H1 (cell line): Measurements from ENCODE around the gene CEP70. TPM values are rescaled to one million over a fixed set of nuclear protein-coding genes. Genes with fewer than 3 reads are reported as not detected.

ENCODE experiments used
- CTBP2 ChIP-seq: IDR thresholded peaks from 2 replicates; pipeline ENCODE4 v1.7.0; 2011; ENCODE audit warnings: borderline replicate concordance, mild to moderate bottlenecking, moderate library complexity, mixed read lengths, low read length; ENCODE audit not compliant: insufficient read depth, insufficient read length
- EP300 ChIP-seq, 2 experiments: IDR thresholded peaks; 1 replicate in 1 of 2; 2 replicates in 1 of 2; pipeline ENCODE4 v1.6.1; 2011 to 2012; ENCODE audit warnings: low read depth in 2 of 2, low read length in 2 of 2, mild to moderate bottlenecking in 2 of 2, borderline replicate concordance in 1 of 2, inconsistent platforms in 1 of 2, moderate library complexity in 1 of 2
- HDAC2 ChIP-seq, 2 experiments: fragments of 300-600 bp in 1 of 2; sonication (generic) in 1 of 2; IDR thresholded peaks; 2 replicates each; pipeline ENCODE4 v1.6.1; 2011 to 2012; ENCODE audit warnings: low read depth in 2 of 2, low read length in 2 of 2, mild to moderate bottlenecking in 2 of 2, moderate library complexity in 2 of 2, borderline replicate concordance in 1 of 2, inconsistent platforms in 1 of 2
- KDM1A ChIP-seq: fragments of 200-600, 300-600 bp; sonication (generic); IDR thresholded peaks from 2 replicates; pipeline ENCODE4 v1.7.1; 2016; ENCODE audit warnings: mild to moderate bottlenecking, low read length, borderline replicate concordance
- RAD21 ChIP-seq, 2 experiments: IDR thresholded peaks in 1 of 2; conservative IDR thresholded peaks in 1 of 2; 2 replicates each; pipeline ENCODE4 v1.6.1; 2011; ENCODE audit warnings: low read depth in 2 of 2, low read length in 2 of 2, improper control_type of control experiment in 1 of 2, inconsistent platforms in 1 of 2, mild to moderate bottlenecking in 1 of 2, moderate library complexity in 1 of 2
- SUZ12 ChIP-seq: fragments of 200-600 bp; sonication (generic); IDR thresholded peaks from 2 replicates; pipeline ENCODE4 v1.6.1; 2012; ENCODE audit warnings: mild to moderate bottlenecking, inconsistent platforms, low read length, moderate library complexity, mixed read lengths
- TBP ChIP-seq: IDR thresholded peaks from 2 replicates; pipeline ENCODE4 v1.6.1; 2011; ENCODE audit warnings: low read depth, low read length, improper control_type of control experiment
- polyA plus RNA-seq, 7 experiments: library from polyadenylated mRNA; depleted of rRNA in 3 of 7; stranded (reverse) in 5 of 7; unstranded in 2 of 7; fragments of >200 nt in 5 of 7; fragments of 200-250 nt in 2 of 7; gene quantifications; 1 replicate in 5 of 7; 2 replicates in 1 of 7; 4 replicates in 1 of 7; pipeline versions ENCODE4 v1.2.1 to v1.2.3, GENCODE V29; 2011 to 2013; ENCODE audit warnings: missing spikeins in 2 of 7, mixed read lengths in 2 of 7
- total RNA-seq: library from RNA; stranded (reverse); fragmentation: NEBNext Ultra II Directional; extraction: Animal tissue kit (Norgen Biotek cat#: 25700); gene quantifications from 2 replicates; pipeline ENCODE4 v1.2.1, GENCODE V29; 2021
- TF ChIP-seq, protein P1 (sequence below): fragments of 300-600 bp; sonication (generic); IDR thresholded peaks from 2 replicates; pipeline ENCODE4 v1.7.1; 2012; ENCODE audit warnings: low read length, moderate library complexity, mild to moderate bottlenecking, inconsistent platforms; ENCODE audit not compliant: insufficient replicate concordance

CEP70 gene
- total and polyA plus RNA-seq, 2 of the 8 experiments (the other 6 are each of a cell fraction or from before 2014, with no cell fraction given): 3.9 to 26.2 TPM

DNA sequence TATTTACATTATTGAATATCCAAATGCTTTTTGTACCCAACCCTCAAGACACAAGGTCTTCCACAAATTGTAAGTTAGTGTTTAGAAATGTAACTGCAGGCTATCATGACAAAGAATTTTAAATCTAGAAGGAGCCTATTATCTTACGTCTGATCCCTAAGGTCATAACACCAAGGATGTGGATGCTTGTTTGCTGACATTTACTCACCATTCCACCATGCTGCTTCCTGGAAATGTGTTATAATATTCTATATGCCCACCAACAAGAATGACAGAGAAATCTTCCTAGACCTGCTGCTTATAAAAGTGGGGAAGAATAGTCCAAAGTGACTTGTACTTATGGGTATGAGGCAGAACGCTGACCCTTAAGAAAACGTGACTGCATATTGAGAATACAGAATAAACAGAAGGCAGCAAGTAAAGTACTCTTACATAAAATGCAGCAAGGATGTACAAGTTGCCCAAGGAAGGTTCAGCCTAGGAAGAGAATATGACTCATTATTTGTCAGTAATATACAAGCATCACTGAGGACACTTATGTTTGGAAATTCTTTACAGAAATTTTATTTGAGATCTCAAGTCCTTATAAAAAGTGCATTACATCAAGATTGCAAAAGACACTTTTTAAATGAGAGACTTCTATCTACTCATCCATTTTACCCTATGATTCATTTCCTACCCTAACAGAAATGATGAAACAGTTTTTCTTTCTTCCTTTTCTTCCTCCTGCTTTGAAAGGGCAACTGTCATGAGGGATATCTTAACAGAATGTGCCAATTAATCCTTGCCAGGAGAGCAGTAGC, 100.1 kb downstream of the CEP70 start (continued):
- TF ChIP-seq, protein P1, sequence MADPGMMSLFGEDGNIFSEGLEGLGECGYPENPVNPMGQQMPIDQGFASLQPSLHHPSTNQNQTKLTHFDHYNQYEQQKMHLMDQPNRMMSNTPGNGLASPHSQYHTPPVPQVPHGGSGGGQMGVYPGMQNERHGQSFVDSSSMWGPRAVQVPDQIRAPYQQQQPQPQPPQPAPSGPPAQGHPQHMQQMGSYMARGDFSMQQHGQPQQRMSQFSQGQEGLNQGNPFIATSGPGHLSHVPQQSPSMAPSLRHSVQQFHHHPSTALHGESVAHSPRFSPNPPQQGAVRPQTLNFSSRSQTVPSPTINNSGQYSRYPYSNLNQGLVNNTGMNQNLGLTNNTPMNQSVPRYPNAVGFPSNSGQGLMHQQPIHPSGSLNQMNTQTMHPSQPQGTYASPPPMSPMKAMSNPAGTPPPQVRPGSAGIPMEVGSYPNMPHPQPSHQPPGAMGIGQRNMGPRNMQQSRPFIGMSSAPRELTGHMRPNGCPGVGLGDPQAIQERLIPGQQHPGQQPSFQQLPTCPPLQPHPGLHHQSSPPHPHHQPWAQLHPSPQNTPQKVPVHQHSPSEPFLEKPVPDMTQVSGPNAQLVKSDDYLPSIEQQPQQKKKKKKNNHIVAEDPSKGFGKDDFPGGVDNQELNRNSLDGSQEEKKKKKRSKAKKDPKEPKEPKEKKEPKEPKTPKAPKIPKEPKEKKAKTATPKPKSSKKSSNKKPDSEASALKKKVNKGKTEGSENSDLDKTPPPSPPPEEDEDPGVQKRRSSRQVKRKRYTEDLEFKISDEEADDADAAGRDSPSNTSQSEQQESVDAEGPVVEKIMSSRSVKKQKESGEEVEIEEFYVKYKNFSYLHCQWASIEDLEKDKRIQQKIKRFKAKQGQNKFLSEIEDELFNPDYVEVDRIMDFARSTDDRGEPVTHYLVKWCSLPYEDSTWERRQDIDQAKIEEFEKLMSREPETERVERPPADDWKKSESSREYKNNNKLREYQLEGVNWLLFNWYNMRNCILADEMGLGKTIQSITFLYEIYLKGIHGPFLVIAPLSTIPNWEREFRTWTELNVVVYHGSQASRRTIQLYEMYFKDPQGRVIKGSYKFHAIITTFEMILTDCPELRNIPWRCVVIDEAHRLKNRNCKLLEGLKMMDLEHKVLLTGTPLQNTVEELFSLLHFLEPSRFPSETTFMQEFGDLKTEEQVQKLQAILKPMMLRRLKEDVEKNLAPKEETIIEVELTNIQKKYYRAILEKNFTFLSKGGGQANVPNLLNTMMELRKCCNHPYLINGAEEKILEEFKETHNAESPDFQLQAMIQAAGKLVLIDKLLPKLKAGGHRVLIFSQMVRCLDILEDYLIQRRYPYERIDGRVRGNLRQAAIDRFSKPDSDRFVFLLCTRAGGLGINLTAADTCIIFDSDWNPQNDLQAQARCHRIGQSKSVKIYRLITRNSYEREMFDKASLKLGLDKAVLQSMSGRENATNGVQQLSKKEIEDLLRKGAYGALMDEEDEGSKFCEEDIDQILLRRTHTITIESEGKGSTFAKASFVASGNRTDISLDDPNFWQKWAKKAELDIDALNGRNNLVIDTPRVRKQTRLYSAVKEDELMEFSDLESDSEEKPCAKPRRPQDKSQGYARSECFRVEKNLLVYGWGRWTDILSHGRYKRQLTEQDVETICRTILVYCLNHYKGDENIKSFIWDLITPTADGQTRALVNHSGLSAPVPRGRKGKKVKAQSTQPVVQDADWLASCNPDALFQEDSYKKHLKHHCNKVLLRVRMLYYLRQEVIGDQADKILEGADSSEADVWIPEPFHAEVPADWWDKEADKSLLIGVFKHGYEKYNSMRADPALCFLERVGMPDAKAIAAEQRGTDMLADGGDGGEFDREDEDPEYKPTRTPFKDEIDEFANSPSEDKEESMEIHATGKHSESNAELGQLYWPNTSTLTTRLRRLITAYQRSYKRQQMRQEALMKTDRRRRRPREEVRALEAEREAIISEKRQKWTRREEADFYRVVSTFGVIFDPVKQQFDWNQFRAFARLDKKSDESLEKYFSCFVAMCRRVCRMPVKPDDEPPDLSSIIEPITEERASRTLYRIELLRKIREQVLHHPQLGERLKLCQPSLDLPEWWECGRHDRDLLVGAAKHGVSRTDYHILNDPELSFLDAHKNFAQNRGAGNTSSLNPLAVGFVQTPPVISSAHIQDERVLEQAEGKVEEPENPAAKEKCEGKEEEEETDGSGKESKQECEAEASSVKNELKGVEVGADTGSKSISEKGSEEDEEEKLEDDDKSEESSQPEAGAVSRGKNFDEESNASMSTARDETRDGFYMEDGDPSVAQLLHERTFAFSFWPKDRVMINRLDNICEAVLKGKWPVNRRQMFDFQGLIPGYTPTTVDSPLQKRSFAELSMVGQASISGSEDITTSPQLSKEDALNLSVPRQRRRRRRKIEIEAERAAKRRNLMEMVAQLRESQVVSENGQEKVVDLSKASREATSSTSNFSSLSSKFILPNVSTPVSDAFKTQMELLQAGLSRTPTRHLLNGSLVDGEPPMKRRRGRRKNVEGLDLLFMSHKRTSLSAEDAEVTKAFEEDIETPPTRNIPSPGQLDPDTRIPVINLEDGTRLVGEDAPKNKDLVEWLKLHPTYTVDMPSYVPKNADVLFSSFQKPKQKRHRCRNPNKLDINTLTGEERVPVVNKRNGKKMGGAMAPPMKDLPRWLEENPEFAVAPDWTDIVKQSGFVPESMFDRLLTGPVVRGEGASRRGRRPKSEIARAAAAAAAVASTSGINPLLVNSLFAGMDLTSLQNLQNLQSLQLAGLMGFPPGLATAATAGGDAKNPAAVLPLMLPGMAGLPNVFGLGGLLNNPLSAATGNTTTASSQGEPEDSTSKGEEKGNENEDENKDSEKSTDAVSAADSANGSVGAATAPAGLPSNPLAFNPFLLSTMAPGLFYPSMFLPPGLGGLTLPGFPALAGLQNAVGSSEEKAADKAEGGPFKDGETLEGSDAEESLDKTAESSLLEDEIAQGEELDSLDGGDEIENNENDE: no peak
- TF ChIP-seq EP300 (IDR thresholded peaks at IDR 0.05; ENCODE audit: borderline replicate concordance in 1 of 2, low read depth in 2 of 2, low read length in 2 of 2) (no peak), RAD21 (IDR thresholded peaks at IDR 0.05 in 1 of 2, conservative IDR thresholded peaks at IDR 0.05 in 1 of 2; ENCODE audit: low read depth in 2 of 2, low read length in 2 of 2) (no peak), KDM1A (no peak), CTBP2 (no peak), TBP (no peak), HDAC2 (IDR thresholded peaks at IDR 0.05; ENCODE audit: borderline replicate concordance in 1 of 2, low read depth in 2 of 2, low read length in 2 of 2) (no peak), SUZ12 (no peak)
